OCI-LY1 (cell line): ENCODE results near the gene PEAR1.

ENCODE experiments used
- H2AFZ ChIP-seq: fragments of 200-600 bp; sonication (generic), shearing (Covaris generic); 2 replicates; pipeline ENCODE4 v1.6.0; 2014; ENCODE audit warnings: antibody characterized with exemption, mild to moderate bottlenecking, low read length
- H3F3A ChIP-seq: fragments of 200-600 bp; sonication (generic), shearing (Covaris generic); 2 replicates; pipeline ENCODE4 v1.6.0; 2014; ENCODE audit warnings: mild to moderate bottlenecking, antibody characterized with exemption, low read length, moderate library complexity; ENCODE audit not compliant: insufficient read depth
- H3K27ac ChIP-seq: fragments of 200-600 bp; sonication (generic); 2 replicates; pipeline ENCODE4 v1.5.1; 2014; ENCODE audit warnings: low read length, mixed run types, mild to moderate bottlenecking, low read depth; ENCODE audit not compliant: poor library complexity, severe bottlenecking
- H3K27me3 ChIP-seq: fragments of 200-600 bp; sonication (generic); 2 replicates; pipeline ENCODE4 v1.6.0; 2014; ENCODE audit warnings: antibody characterized with exemption, mild to moderate bottlenecking, low read length, moderate library complexity; ENCODE audit not compliant: insufficient read depth
- H3K36me3 ChIP-seq: fragments of 200-600 bp; sonication (generic); 2 replicates; pipeline ENCODE4 v1.6.1; 2014; ENCODE audit warnings: mild to moderate bottlenecking, antibody characterized with exemption, low read length, moderate library complexity, mixed read lengths; ENCODE audit not compliant: insufficient read depth
- H3K4me1 ChIP-seq: fragments of 200-600 bp; sonication (generic); 2 replicates; pipeline ENCODE4 v1.5.1; 2014; ENCODE audit warnings: mild to moderate bottlenecking, low read length, moderate library complexity; ENCODE audit not compliant: insufficient read depth, severe bottlenecking
- H3K4me2 ChIP-seq: fragments of 200-600 bp; sonication (generic), shearing (Covaris generic); 2 replicates; pipeline ENCODE4 v1.6.1; 2014; ENCODE audit warnings: low read length
- H3K4me3 ChIP-seq: fragments of 200-600 bp; sonication (generic); 2 replicates; pipeline ENCODE4 v1.5.1; 2014; ENCODE audit warnings: low read length, low read depth, mild to moderate bottlenecking, mixed read lengths; ENCODE audit not compliant: poor library complexity, severe bottlenecking
- H3K79me2 ChIP-seq: fragments of 200-600 bp; shearing (Covaris generic); 2 replicates; pipeline ENCODE4 v1.6.1; 2016; ENCODE audit warnings: mixed run types, low read length, mixed read lengths; ENCODE audit not compliant: insufficient read depth
- H3K9ac ChIP-seq: fragments of 200-600 bp; sonication (generic), shearing (Covaris generic); 2 replicates; pipeline ENCODE4 v1.6.1; 2014; ENCODE audit warnings: mild to moderate bottlenecking, low read length, mixed read lengths
- H3K9me2 ChIP-seq: fragments of 200-600 bp; sonication (generic), shearing (Covaris generic); 2 replicates; pipeline ENCODE4 v1.6.1; 2014; ENCODE audit warnings: low read depth, mild to moderate bottlenecking, low read length, mixed read lengths
- H3K9me3 ChIP-seq: fragments of 200-600 bp; shearing (Covaris generic); 2 replicates; pipeline ENCODE4 v1.6.1; 2014; ENCODE audit warnings: low read length, mixed read lengths
- H4K20me1 ChIP-seq: fragments of 200-600 bp; sonication (generic), shearing (Covaris generic); 2 replicates; pipeline ENCODE4 v1.6.0; 2016; ENCODE audit warnings: mild to moderate bottlenecking, low read length; ENCODE audit not compliant: insufficient read depth
- CTCF ChIP-seq: fragments of 200-600 bp; sonication (generic), shearing (Covaris generic); IDR thresholded peaks from 2 replicates; pipeline ENCODE4 v1.5.1; 2017; ENCODE audit warnings: mild to moderate bottlenecking, antibody characterized with exemption, low read length, moderate library complexity, mixed read lengths
- EZH2 ChIP-seq: fragments of 200-600 bp; sonication (generic), shearing (Covaris generic); IDR thresholded peaks from 2 replicates; pipeline ENCODE4 v1.8.0; 2017; ENCODE audit warnings: borderline replicate concordance, mixed run types, mild to moderate bottlenecking, antibody characterized with exemption, low read length, moderate library complexity, mixed read lengths

PEAR1 gene

GRCh38 chr1:156930483-156930882 lies 37.0 kb downstream of the PEAR1 start:
- H3K9ac ChIP-seq: no peak overlapping the region
- H3K4me1 ChIP-seq: no peaks in the 10 kb centered on the region
- H3F3A ChIP-seq: no peaks in the 10 kb centered on the region
- no peaks in the 10 kb centered on the region for H4K20me1 ChIP-seq
- peaks cover 10% of the 10 kb centered on the region; the same call in 1 of the 2 replicates for H3K27me3 ChIP-seq
- no peaks in the 10 kb centered on the region for H3K36me3 ChIP-seq
- H3K9me3 ChIP-seq: no peaks in the 10 kb centered on the region
- no peaks in the 10 kb centered on the region for H3K9me2 ChIP-seq
- H3K4me3 ChIP-seq: no peak overlapping the region
- H2AFZ ChIP-seq: no peak overlapping the region
- no peaks in the 10 kb centered on the region for H3K79me2 ChIP-seq
- TF ChIP-seq EZH2: no peak
- no peak for TF ChIP-seq CTCF
- H3K4me2 ChIP-seq: no peak overlapping the region
- no peak overlapping the region for H3K27ac ChIP-seq

- Histone ChIP-seq H3K27me3 (peaks cover 10% of the 10 kb centered on the region; the same call in 1 of the 2 replicates), H3K9me3 (no peaks in the 10 kb centered on the region), H3K9me2 (no peaks in the 10 kb centered on the region), H3K79me2 (no peaks in the 10 kb centered on the region), H3K4me3 (no peak overlapping the region), H3K4me1 (no peaks in the 10 kb centered on the region), H3K9ac (no peak overlapping the region), H3K4me2 (no peak overlapping the region), H4K20me1 (no peaks in the 10 kb centered on the region), H3K27ac (no peak overlapping the region), H3K36me3 (no peaks in the 10 kb centered on the region), H3F3A (no peaks in the 10 kb centered on the region), H2AFZ (no peak overlapping the region)
- TF ChIP-seq CTCF: no peak
- TF ChIP-seq EZH2: no peak
Observed at GRCh38 chr1:156931211-156931952, 37.9 kb downstream of the PEAR1 start.

- peaks cover 10% of the 10 kb centered on the region; the same call in 1 of the 2 replicates for H3K27me3 ChIP-seq
- no peak overlapping the region for H3K27ac ChIP-seq
- H3K9ac ChIP-seq: no peak overlapping the region
- H3K4me1 ChIP-seq: no peaks in the 10 kb centered on the region
- no peaks in the 10 kb centered on the region for H3K79me2 ChIP-seq
- TF ChIP-seq CTCF: no peak
- TF ChIP-seq EZH2: no peak
- no peaks in the 10 kb centered on the region for H3K9me3 ChIP-seq
- no peaks in the 10 kb centered on the region for H3K9me2 ChIP-seq
- no peaks in the 10 kb centered on the region for H3F3A ChIP-seq
- no peak overlapping the region for H3K4me3 ChIP-seq
- H3K36me3 ChIP-seq: no peaks in the 10 kb centered on the region
- no peaks in the 10 kb centered on the region for H4K20me1 ChIP-seq
- H3K4me2 ChIP-seq: no peak overlapping the region
- no peak overlapping the region for H2AFZ ChIP-seq
Observed at GRCh38 chr1:156931974-156932710, 38.6 kb downstream of the PEAR1 start.
